MG63 (cell line): Measurements from ENCODE around the gene NUDT1. TPM values are rescaled to one million over a fixed set of nuclear protein-coding genes. Genes with fewer than 3 reads are reported as not detected.

ENCODE experiments used
- DNase-seq: peaks from one replicate; pipeline ENCODE4 v3.0.0-alpha.2; 2020
- H3K27me3 ChIP-seq: fragments of 250-450 bp; sonication (Bioruptor Pico); 2 replicates; pipeline ENCODE4 v1.5.1; 2020; ENCODE audit warnings: mild to moderate bottlenecking, moderate library complexity
- H3K36me3 ChIP-seq: fragments of 250-450 bp; sonication (Bioruptor Pico); 2 replicates; pipeline ENCODE4 v1.5.1; 2020; ENCODE audit warnings: mild to moderate bottlenecking, moderate library complexity
- H3K4me3 ChIP-seq: fragments of 250-450 bp; sonication (Bioruptor Pico); 2 replicates; pipeline ENCODE4 v1.5.1; 2020; ENCODE audit warnings: mild to moderate bottlenecking, moderate library complexity
- H3K9me3 ChIP-seq: fragments of 250-450 bp; sonication (Bioruptor Pico); 2 replicates; pipeline ENCODE4 v1.5.1; 2020; ENCODE audit warnings: mild to moderate bottlenecking, moderate library complexity
- total RNA-seq: library from RNA; depleted of rRNA; stranded (reverse); fragments of >200 nt; shearing (Covaris generic); gene quantifications from 2 replicates; pipeline ENCODE4 v1.2.3, GENCODE V29; 2014; ENCODE audit warnings: low replicate concordance

NUDT1 gene
- total RNA-seq, 1 experiment from 2014 or later, result 46.6 TPM

- Histone ChIP-seq H3K27me3 (no peaks in the 10 kb centered on the region), H3K36me3 (no peaks in the 10 kb centered on the region; the same call in 1 of the 2 replicates), H3K9me3 (no peaks in the 10 kb centered on the region), H3K4me3 (no peak overlapping the region)
- DNase-seq, result no peak
These were observed 10.1 kb downstream of the NUDT1 start for GRCh38 chr7:2251841-2252771.

GRCh38 chr7:2253021-2253420 is 11.0 kb downstream of the NUDT1 start:
- H3K36me3 ChIP-seq, result no peaks in the 10 kb centered on the region; the same call in 1 of the 2 replicates
- H3K9me3 ChIP-seq, result no peaks in the 10 kb centered on the region
- H3K27me3 ChIP-seq, result no peaks in the 10 kb centered on the region
- H3K4me3 ChIP-seq, result no peak overlapping the region
- DNase-seq, result no peak

- H3K4me3 ChIP-seq, result no peak overlapping the region
- no peak for DNase-seq
- no peaks in the 10 kb centered on the region for H3K27me3 ChIP-seq
- no peaks in the 10 kb centered on the region; the same call in 1 of the 2 replicates for H3K36me3 ChIP-seq
- no peaks in the 10 kb centered on the region for H3K9me3 ChIP-seq
These were observed 11.7 kb downstream of the NUDT1 start for GRCh38 chr7:2253525-2254244.

GRCh38 chr7:2254429-2255144 is 12.6 kb downstream of the NUDT1 start:
- no peaks in the 10 kb centered on the region; the same call in 1 of the 2 replicates for H3K36me3 ChIP-seq
- DNase-seq, result no peak
- H3K27me3 ChIP-seq, result no peaks in the 10 kb centered on the region
- no peaks in the 10 kb centered on the region for H3K9me3 ChIP-seq
- H3K4me3 ChIP-seq, result no peak overlapping the region

GRCh38 chr7:2255145-2256139 is 13.4 kb downstream of the NUDT1 start:
- no peaks in the 10 kb centered on the region for H3K36me3 ChIP-seq
- no peak for DNase-seq
- H3K9me3 ChIP-seq, result no peaks in the 10 kb centered on the region
- H3K27me3 ChIP-seq, result no peaks in the 10 kb centered on the region
- H3K4me3 ChIP-seq, result no peak overlapping the region

GRCh38 chr7:2256306-2257045 is 14.4 kb downstream of the NUDT1 start:
- H3K4me3 ChIP-seq, result no peak overlapping the region
- no peak for DNase-seq
- no peaks in the 10 kb centered on the region for H3K36me3 ChIP-seq
- H3K27me3 ChIP-seq, result no peaks in the 10 kb centered on the region
- no peaks in the 10 kb centered on the region for H3K9me3 ChIP-seq

GRCh38 chr7:2257046-2257551 is 15.1 kb downstream of the NUDT1 start:
- no peaks in the 10 kb centered on the region for H3K36me3 ChIP-seq
- H3K4me3 ChIP-seq, result no peak overlapping the region
- no peaks in the 10 kb centered on the region for H3K27me3 ChIP-seq
- no peaks in the 10 kb centered on the region for H3K9me3 ChIP-seq
- DNase-seq, result no peak

- no peaks in the 10 kb centered on the region for H3K9me3 ChIP-seq
- DNase-seq, result no peak
These were observed 15.6 kb downstream of the NUDT1 start for GRCh38 chr7:2257651-2258050.

GRCh38 chr7:2258661-2259365 is 16.8 kb downstream of the NUDT1 start:
- Histone ChIP-seq H3K27me3 (no peaks in the 10 kb centered on the region), H3K4me3 (no peak overlapping the region), H3K36me3 (no peaks in the 10 kb centered on the region; the same call in 1 of the 2 replicates), H3K9me3 (no peaks in the 10 kb centered on the region)
- DNase-seq, result no peak

More at GRCh38 chr7:2257651-2258050, 15.6 kb downstream of the NUDT1 start:
- H3K27me3 ChIP-seq, result no peaks in the 10 kb centered on the region
- H3K4me3 ChIP-seq, result no peak overlapping the region
- no peaks in the 10 kb centered on the region for H3K36me3 ChIP-seq

- no peak overlapping the region for H3K4me3 ChIP-seq
- no peaks in the 10 kb centered on the region for H3K9me3 ChIP-seq
- no peaks in the 10 kb centered on the region for H3K27me3 ChIP-seq
- DNase-seq, result no peak
- H3K36me3 ChIP-seq, result no peaks in the 10 kb centered on the region; the same call in 1 of the 2 replicates
These were observed 17.5 kb downstream of the NUDT1 start for GRCh38 chr7:2259480-2259879.

GRCh38 chr7:2260820-2261219 is 18.8 kb downstream of the NUDT1 start:
- Histone ChIP-seq H3K27me3 (no peaks in the 10 kb centered on the region), H3K4me3 (no peak overlapping the region), H3K9me3 (no peaks in the 10 kb centered on the region), H3K36me3 (no peaks in the 10 kb centered on the region; the same call in 1 of the 2 replicates)
- peak; percentile 40 for DNase-seq

GRCh38 chr7:2261611-2262010 is 19.6 kb downstream of the NUDT1 start:
- Histone ChIP-seq H3K36me3 (no peaks in the 10 kb centered on the region; the same call in 1 of the 2 replicates), H3K27me3 (no peaks in the 10 kb centered on the region), H3K9me3 (no peaks in the 10 kb centered on the region), H3K4me3 (no peak overlapping the region)
- DNase-seq, result no peak

- H3K4me3 ChIP-seq, result no peak overlapping the region
- no peaks in the 10 kb centered on the region for H3K9me3 ChIP-seq
- no peak for DNase-seq
- H3K27me3 ChIP-seq, result no peaks in the 10 kb centered on the region
- no peaks in the 10 kb centered on the region; the same call in 1 of the 2 replicates for H3K36me3 ChIP-seq
These were observed 21.1 kb downstream of the NUDT1 start for GRCh38 chr7:2263176-2263575.

GRCh38 chr7:2264158-2264557 is 22.1 kb downstream of the NUDT1 start:
- Histone ChIP-seq H3K9me3 (no peaks in the 10 kb centered on the region), H3K36me3 (no peaks in the 10 kb centered on the region; the same call in 1 of the 2 replicates), H3K27me3 (no peaks in the 10 kb centered on the region), H3K4me3 (no peak overlapping the region)
- DNase-seq, result no peak
